SK-N-SH treated with all-trans-retinoic acid at 6 μM for 48 hours (cell line): ENCODE measurements around the gene ARHGEF16.

ENCODE experiments used
- ISL1 ChIP-seq: fragments of 250-450 bp; sonication (Bioruptor Pico); IDR thresholded peaks from 2 replicates; pipeline ENCODE4 v2.1.2; 2022; ENCODE audit warnings: mild to moderate bottlenecking, moderate library complexity
- OSR1 ChIP-seq: fragments of 250-450 bp; sonication (Bioruptor Pico); IDR thresholded peaks from 2 replicates; pipeline ENCODE4 v1.8.0; 2022; ENCODE audit warnings: moderate library complexity, mild to moderate bottlenecking, inconsistent platforms
- RARB ChIP-seq: fragments of 250-450 bp; sonication (Bioruptor Pico); IDR thresholded peaks from 2 replicates; pipeline ENCODE4 v1.8.0; 2021; ENCODE audit warnings: mild to moderate bottlenecking, moderate library complexity
- TCF4 ChIP-seq: fragments of 250-450 bp; sonication (Bioruptor Pico); IDR thresholded peaks from 2 replicates; pipeline ENCODE4 v1.8.0; 2021; ENCODE audit warnings: mild to moderate bottlenecking, moderate library complexity, borderline replicate concordance
- TOX ChIP-seq: fragments of 250-450 bp; sonication (Bioruptor Pico); IDR thresholded peaks from 2 replicates; pipeline ENCODE4 v1.8.0; 2021; ENCODE audit warnings: mild to moderate bottlenecking, moderate library complexity, borderline replicate concordance
- ZC3H10 ChIP-seq: fragments of 250-450 bp; sonication (Bioruptor Pico); IDR thresholded peaks from 2 replicates; pipeline ENCODE4 v1.5.1; 2021; ENCODE audit warnings: mild to moderate bottlenecking, moderate library complexity
- ZNF565 ChIP-seq: fragments of 450-650 bp; formaldehyde crosslinking; conservative IDR thresholded peaks from 2 replicates; pipeline ENCODE4 v1.5.0; 2020; ENCODE audit warnings: low read depth, mild to moderate bottlenecking, moderate library complexity
- ZNF70 ChIP-seq: fragments of 450-650 bp; formaldehyde crosslinking; IDR thresholded peaks from 2 replicates; pipeline ENCODE4 v1.5.0; 2020; ENCODE audit warnings: mild to moderate bottlenecking, moderate library complexity
- ZNF8 ChIP-seq: fragments of 450-650 bp; formaldehyde crosslinking; IDR thresholded peaks from 2 replicates; pipeline ENCODE4 v1.5.0; 2020; ENCODE audit warnings: mild to moderate bottlenecking, moderate library complexity

DNA sequence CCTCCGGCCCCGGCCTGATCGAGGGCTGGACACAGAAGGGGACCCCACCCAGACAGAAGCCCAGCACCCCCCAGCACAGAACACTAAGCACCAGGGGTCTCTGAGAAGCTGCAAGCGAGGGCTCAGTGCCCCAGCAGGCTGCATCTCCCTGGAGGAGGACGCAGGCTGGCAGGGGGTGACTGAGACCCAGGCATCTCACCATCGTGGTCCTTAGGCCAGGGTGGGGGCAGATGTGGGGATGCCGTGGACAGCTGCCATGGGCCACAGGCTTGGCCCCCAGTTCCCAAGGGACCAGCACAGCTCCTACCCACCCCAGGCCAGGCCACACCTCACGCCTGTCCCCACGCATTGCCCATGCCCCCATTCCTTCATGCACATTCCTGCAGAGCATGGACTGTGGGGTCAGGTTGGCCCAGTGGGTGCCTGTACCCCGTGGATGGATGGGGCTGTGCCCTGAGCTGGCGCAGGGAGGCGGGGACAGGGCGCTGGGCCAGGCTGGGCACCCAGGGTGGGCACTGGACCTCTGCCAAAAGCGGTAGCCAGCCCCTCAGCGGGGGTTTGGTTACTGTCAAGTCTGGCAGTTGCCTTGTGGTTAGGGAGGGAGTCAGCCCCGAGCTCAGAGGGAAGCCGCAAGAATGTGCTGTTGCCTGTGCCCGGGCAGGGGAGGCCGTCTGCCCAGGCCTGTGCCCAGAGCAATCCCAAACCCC is 61.5 kb downstream of the ARHGEF16 start:
- TF ChIP-seq ZC3H10 (CRISPR knock-in tag) = no peak
- no peak for TF ChIP-seq OSR1 (CRISPR knock-in tag)
- no peak for TF ChIP-seq RARB (CRISPR knock-in tag)
- TF ChIP-seq ZNF565 (CRISPR knock-in tag) = no peak
- no peak for TF ChIP-seq ZNF70 (CRISPR knock-in tag)
- TF ChIP-seq TOX (CRISPR knock-in tag) = no peak
- no peak for TF ChIP-seq ISL1
- TF ChIP-seq TCF4 (CRISPR knock-in tag) = no peak
- TF ChIP-seq ZNF8 (CRISPR knock-in tag) = no peak
